ENCODE measurements around the gene RASA3.

The RASA3 gene

DNA sequence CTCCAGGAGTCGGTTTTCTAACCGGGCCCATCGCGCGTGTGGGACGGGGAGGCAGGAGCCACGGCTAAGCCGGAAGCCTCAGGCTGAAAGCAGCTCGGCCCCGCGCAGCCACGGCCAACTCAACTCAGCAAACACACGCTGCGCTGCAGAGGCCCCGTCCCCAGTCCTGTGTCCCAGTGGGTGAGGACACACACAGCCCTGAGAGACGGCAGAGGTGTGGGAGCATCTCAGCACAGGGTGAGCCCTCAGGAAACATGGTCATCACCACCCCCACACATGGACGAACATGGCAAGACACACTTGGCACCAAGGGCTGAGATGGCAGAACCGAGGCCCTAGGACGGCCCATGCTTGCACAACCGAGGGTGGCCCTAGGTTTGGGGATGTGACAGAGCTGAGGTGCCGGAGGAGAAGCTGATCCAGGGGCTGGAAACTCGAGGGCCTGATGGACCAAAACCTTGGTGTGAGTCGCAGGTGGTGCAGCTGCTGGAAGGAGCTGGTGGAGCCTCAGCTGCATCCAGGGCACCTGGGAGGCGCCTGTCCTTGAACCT, 129.6 kb downstream of the RASA3 start:
- H3K4me3 ChIP-seq (ENCODE audit: low read depth, low read length) = no peak overlapping the region
- H3K36me3 ChIP-seq (replicated peaks) = peaks cover 35% of the 10 kb centered on the region
- H3K27ac ChIP-seq = no peak overlapping the region
- H3K27me3 ChIP-seq (replicated peaks) = no peaks in the 10 kb centered on the region
- in situ Hi-C loops (cut with HindIII; ENCODE audit: low pct_ligation_motif_present, low sequenced_read_pairs) = no loop called here
- no peak for DNase-seq
- TF ChIP-seq, protein P1, sequence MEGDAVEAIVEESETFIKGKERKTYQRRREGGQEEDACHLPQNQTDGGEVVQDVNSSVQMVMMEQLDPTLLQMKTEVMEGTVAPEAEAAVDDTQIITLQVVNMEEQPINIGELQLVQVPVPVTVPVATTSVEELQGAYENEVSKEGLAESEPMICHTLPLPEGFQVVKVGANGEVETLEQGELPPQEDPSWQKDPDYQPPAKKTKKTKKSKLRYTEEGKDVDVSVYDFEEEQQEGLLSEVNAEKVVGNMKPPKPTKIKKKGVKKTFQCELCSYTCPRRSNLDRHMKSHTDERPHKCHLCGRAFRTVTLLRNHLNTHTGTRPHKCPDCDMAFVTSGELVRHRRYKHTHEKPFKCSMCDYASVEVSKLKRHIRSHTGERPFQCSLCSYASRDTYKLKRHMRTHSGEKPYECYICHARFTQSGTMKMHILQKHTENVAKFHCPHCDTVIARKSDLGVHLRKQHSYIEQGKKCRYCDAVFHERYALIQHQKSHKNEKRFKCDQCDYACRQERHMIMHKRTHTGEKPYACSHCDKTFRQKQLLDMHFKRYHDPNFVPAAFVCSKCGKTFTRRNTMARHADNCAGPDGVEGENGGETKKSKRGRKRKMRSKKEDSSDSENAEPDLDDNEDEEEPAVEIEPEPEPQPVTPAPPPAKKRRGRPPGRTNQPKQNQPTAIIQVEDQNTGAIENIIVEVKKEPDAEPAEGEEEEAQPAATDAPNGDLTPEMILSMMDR (IDR thresholded peaks at IDR 0.05; ENCODE audit: low read depth, low read length, missing control alignments) = no peak

DNA sequence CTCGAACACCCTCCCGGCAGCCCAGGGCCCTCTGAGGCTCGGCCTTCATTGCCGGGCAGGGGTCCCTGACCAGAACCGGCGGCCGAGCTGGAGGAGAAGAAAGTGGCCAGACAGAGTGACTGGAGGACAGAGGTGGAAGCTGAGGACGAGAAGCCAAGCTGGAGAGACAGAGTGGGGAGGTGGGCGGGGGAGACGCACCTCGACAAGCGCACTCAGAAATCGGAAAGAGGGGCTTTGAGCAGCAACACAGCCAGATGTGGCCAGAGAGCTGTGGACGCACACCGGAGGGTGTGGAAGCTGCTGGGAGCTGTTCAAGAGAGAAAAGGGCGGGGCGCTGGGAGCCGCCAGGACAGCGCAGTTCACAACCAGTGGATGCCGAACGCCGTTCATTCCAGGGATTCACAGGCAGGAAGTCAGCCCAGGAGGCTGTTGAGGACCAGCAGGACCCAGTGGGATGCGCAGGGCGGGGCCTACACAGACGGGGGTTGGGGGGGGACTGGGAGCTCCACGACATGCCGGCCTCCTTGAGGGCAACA, 130.3 kb downstream of the RASA3 start:
- in situ Hi-C loops (cut with HindIII; ENCODE audit: low pct_ligation_motif_present, low sequenced_read_pairs) = no loop called here
- no peak overlapping the region for H3K4me3 ChIP-seq (ENCODE audit: low read depth, low read length)
- peaks cover 32% of the 10 kb centered on the region for H3K36me3 ChIP-seq (replicated peaks)
- TF ChIP-seq, protein P1 (IDR thresholded peaks at IDR 0.05; ENCODE audit: low read depth, low read length, missing control alignments) = no peak
- H3K27ac ChIP-seq = no peak overlapping the region
- no peaks in the 10 kb centered on the region for H3K27me3 ChIP-seq (replicated peaks)
- no peak for DNase-seq

DNA sequence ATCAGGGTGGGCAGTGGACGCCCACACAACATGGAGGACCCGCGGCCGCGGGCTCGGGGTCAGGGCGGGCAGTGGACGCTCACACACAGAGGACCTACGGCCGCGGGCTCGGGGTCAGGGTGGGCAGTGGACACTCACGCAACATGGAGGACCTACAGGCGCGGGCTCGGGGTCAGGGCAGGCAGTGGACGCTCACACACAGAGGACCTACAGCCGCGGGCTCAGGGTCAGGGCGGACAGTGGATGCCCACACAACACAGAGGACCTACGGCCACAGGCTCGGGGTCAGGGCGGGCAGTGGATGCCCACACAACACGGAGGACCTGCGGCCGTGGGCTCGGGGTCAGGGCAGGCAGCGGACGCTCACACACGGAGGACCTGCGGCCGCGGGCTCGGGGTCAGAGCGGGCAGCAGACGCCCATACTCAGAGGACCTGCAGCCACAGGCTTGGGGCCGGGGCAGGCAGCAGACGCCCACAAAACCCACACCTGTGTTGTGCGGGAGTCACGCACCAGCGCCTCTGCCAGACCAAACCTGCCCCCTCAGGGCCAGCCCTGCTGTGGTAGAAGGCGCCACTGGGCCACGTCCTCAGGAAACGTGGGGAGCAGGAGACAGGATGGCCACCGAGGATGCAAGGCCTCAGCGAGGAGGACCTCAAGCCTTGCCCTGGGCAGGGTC, 131.0 kb downstream of the RASA3 start:
- in situ Hi-C loops (cut with HindIII; ENCODE audit: low pct_ligation_motif_present, low sequenced_read_pairs) = no loop called here
- peaks cover 33% of the 10 kb centered on the region for H3K36me3 ChIP-seq (replicated peaks)
- no peak for DNase-seq
- H3K4me3 ChIP-seq (ENCODE audit: low read depth, low read length) = no peak overlapping the region
- H3K27ac ChIP-seq = no peak overlapping the region
- TF ChIP-seq, protein P1 (IDR thresholded peaks at IDR 0.05; ENCODE audit: low read depth, low read length, missing control alignments) = no peak
- no peaks in the 10 kb centered on the region for H3K27me3 ChIP-seq (replicated peaks)

DNA sequence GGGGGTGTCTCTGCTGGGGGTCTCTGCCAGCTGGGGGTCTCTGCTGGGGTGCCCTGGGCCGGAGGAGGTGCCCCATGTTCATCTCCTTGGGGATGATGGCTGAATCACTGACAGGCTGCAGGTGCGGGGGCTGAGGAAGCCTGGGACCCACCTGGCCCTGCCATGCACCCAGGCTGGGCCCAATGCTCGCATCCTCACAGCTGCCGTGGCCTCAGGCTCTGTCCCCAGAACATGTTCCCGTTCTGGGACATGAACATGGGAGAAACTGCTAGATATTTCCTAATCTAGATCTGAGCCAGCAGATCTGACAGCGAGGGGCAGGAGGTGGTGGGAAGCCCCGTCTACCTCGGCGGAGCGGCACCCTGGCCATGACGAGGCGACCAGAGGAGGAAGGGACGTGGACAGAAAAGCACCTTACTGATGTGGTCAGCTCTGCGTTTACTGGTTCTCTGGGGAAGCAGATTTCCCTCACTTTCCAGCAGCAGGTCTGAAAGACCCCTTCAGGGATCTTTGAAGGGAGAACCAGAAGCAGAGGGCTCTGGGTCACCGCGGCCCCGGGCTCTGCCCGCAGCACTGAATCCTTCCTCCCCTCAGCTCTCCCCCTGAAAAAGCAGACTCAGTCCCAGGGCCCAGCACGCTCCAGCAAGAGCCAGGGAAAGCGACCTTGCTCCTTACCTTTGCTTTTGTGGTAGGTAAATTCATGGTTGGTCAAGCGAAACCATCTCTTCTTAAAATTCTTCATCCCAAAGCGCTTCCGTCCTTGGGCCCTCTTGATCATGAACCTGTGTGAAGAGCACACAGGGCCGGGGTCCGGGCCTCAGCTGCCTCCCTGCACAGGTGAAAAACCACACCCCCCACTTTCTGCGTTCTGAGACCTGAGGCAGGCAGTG, 132.0 kb downstream of the RASA3 start:
- H3K36me3 ChIP-seq (replicated peaks) = peaks cover 38% of the 10 kb centered on the region
- no peak for DNase-seq
- in situ Hi-C loops (cut with HindIII; ENCODE audit: low pct_ligation_motif_present, low sequenced_read_pairs) = no loop called here
- no peaks in the 10 kb centered on the region for H3K27me3 ChIP-seq (replicated peaks)
- H3K27ac ChIP-seq = no peak overlapping the region
- no peak overlapping the region for H3K4me3 ChIP-seq (ENCODE audit: low read depth, low read length)
- TF ChIP-seq, protein P1 (IDR thresholded peaks at IDR 0.05; ENCODE audit: low read depth, low read length, missing control alignments) = no peak

DNA sequence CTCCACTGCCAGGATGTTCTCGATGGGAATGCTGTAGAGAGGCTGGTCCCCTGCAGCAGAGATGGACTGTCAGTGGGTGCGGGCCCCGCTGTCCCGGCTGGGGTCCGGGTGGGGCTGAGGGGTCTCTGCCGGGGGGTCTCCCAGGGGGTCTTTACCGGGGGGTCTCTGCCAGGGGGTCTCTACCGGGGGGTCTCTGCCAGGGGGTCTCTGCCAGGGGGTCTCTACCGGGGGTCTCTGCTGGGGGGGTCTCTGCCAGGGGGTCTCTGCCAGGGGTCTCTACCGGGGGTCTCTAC, 132.9 kb downstream of the RASA3 start:
- H3K36me3 ChIP-seq (replicated peaks) = peaks cover 43% of the 10 kb centered on the region
- TF ChIP-seq, protein P1 (IDR thresholded peaks at IDR 0.05; ENCODE audit: low read depth, low read length, missing control alignments) = no peak
- H3K4me3 ChIP-seq (ENCODE audit: low read depth, low read length) = no peak overlapping the region
- DNase-seq = no peak
- in situ Hi-C loops (cut with HindIII; ENCODE audit: low pct_ligation_motif_present, low sequenced_read_pairs) = no loop called here
- H3K27ac ChIP-seq = no peak overlapping the region
- no peaks in the 10 kb centered on the region for H3K27me3 ChIP-seq (replicated peaks)
